DOHH2 (cell line): ENCODE data around the gene GAK.

Experiments
- H3F3A ChIP-seq: fragments of 200-600 bp; sonication (generic), shearing (Covaris generic); 2 replicates; pipeline ENCODE4 v1.6.0; 2016; ENCODE audit warnings: antibody characterized with exemption, mild to moderate bottlenecking; ENCODE audit not compliant: control insufficient read depth, insufficient read depth
- H3K27ac ChIP-seq: fragments of 200-600 bp; sonication (generic); 2 replicates; pipeline ENCODE4 v1.5.1; 2014; ENCODE audit warnings: low read depth, mild to moderate bottlenecking, low read length, moderate library complexity
- H3K27me3 ChIP-seq: fragments of 200-600 bp; sonication (generic); 2 replicates; pipeline ENCODE4 v1.6.1; 2014; ENCODE audit warnings: mild to moderate bottlenecking, low read length, mixed read lengths; ENCODE audit not compliant: control insufficient read depth
- H3K36me3 ChIP-seq: fragments of 200-600 bp; sonication (generic); 2 replicates; pipeline ENCODE4 v1.6.1; 2014; ENCODE audit warnings: mild to moderate bottlenecking, low read length, moderate library complexity, mixed read lengths; ENCODE audit not compliant: control insufficient read depth
- H3K4me1 ChIP-seq: fragments of 200-600 bp; sonication (generic); 2 replicates; pipeline ENCODE4 v1.6.1; 2014; ENCODE audit warnings: mild to moderate bottlenecking, low read length, mixed read lengths; ENCODE audit not compliant: control insufficient read depth
- H3K4me2 ChIP-seq: fragments of 200-600 bp; sonication (generic); 2 replicates; pipeline ENCODE4 v1.6.0; 2014; ENCODE audit warnings: mild to moderate bottlenecking, low read length, moderate library complexity
- H3K4me3 ChIP-seq: fragments of 200-600 bp; sonication (generic); 2 replicates; pipeline ENCODE4 v1.5.1; 2014; ENCODE audit warnings: mild to moderate bottlenecking, low read length, mixed read lengths
- H3K79me2 ChIP-seq: fragments of 200-600 bp; sonication (generic); 2 replicates; pipeline ENCODE4 v1.6.1; 2014; ENCODE audit warnings: mild to moderate bottlenecking, low read length, mixed read lengths; ENCODE audit not compliant: control insufficient read depth
- H3K9me2 ChIP-seq: fragments of 200-600 bp; sonication (generic); replicated peaks from 2 replicates; pipeline ENCODE4 v1.6.1; 2014; ENCODE audit warnings: mild to moderate bottlenecking, low read length, mixed read lengths; ENCODE audit not compliant: control insufficient read depth
- H3K9me3 ChIP-seq: fragments of 200-600 bp; sonication (generic); 2 replicates; pipeline ENCODE4 v1.6.1; 2014; ENCODE audit warnings: antibody characterized with exemption, low read length, mixed read lengths; ENCODE audit not compliant: control insufficient read depth, insufficient read depth
- H4K20me1 ChIP-seq: fragments of 200-600 bp; sonication (generic); 2 replicates; pipeline ENCODE4 v1.6.0; 2014; ENCODE audit warnings: low read depth, mild to moderate bottlenecking, antibody characterized with exemption, low read length, moderate library complexity; ENCODE audit not compliant: control insufficient read depth, insufficient read depth
- EZH2phosphoT487 ChIP-seq: fragments of 200-600 bp; sonication (generic); IDR thresholded peaks from 2 replicates; pipeline ENCODE4 v1.6.1; 2017; ENCODE audit warnings: borderline replicate concordance, mild to moderate bottlenecking, antibody characterized with exemption, low read length, moderate library complexity, mixed read lengths
- TF ChIP-seq, protein P1 (sequence below): fragments of 200-600 bp; sonication (generic); IDR thresholded peaks from one replicate; pipeline ENCODE4 v1.5.1; 2014; ENCODE audit warnings: antibody characterized with exemption, mild to moderate bottlenecking, low read depth, low read length; ENCODE audit not compliant: poor library complexity, severe bottlenecking

The GAK gene

DNA sequence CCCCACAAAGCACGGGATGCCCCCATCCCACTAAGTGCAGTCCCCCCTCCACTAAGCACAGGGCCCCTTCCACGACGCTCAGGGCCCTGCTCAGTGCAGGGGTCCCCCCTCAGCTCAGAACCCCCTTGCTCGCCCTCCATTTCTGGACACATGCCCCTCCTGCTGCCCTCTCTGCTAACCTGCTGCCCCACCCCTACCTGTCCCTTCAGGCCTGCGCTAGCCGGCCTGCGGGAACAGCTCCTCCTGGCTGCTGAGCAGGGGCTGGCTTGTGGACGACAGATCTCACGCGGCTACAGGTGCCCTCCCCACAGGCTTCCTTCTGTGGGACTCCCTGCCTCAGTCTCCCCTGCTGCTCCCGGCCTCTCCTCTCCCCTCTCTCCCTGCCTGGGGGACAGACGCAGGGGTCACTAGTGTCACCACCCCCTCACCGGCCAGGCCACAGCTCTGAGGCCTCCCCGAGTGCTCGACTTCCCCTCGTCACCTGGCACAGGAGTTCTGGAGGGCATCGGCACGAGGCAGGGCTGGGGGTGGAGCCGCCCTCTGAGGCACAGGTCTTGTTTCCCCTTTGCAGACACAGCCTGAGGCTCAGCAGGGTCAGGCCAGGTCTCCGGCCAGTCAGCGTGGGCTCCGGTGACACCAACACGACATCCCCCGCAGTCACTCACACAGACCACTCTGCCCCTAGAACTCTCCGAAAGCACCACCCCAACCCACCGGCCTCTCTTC lies 21.6 kb downstream of the GAK start:
- Histone ChIP-seq H3K4me1 (peaks cover 10% of the 10 kb centered on the region), H3K27me3 (no peaks in the 10 kb centered on the region), H3K4me3 (no peak overlapping the region), H3K36me3 (peaks cover 39% of the 10 kb centered on the region), H4K20me1 (peaks cover 17% of the 10 kb centered on the region), H3K9me3 (peaks cover 9% of the 10 kb centered on the region; the same call in 1 of the 2 replicates), H3K9me2 (no peaks in the 10 kb centered on the region), H3K79me2 (peaks cover 28% of the 10 kb centered on the region), H3F3A (peaks cover 5% of the 10 kb centered on the region; the same call in 1 of the 2 replicates), H3K4me2 (no peak overlapping the region), H3K27ac (no peak overlapping the region)
- no peak for TF ChIP-seq EZH2phosphoT487
- TF ChIP-seq, protein P1, sequence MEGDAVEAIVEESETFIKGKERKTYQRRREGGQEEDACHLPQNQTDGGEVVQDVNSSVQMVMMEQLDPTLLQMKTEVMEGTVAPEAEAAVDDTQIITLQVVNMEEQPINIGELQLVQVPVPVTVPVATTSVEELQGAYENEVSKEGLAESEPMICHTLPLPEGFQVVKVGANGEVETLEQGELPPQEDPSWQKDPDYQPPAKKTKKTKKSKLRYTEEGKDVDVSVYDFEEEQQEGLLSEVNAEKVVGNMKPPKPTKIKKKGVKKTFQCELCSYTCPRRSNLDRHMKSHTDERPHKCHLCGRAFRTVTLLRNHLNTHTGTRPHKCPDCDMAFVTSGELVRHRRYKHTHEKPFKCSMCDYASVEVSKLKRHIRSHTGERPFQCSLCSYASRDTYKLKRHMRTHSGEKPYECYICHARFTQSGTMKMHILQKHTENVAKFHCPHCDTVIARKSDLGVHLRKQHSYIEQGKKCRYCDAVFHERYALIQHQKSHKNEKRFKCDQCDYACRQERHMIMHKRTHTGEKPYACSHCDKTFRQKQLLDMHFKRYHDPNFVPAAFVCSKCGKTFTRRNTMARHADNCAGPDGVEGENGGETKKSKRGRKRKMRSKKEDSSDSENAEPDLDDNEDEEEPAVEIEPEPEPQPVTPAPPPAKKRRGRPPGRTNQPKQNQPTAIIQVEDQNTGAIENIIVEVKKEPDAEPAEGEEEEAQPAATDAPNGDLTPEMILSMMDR: no peak

DNA sequence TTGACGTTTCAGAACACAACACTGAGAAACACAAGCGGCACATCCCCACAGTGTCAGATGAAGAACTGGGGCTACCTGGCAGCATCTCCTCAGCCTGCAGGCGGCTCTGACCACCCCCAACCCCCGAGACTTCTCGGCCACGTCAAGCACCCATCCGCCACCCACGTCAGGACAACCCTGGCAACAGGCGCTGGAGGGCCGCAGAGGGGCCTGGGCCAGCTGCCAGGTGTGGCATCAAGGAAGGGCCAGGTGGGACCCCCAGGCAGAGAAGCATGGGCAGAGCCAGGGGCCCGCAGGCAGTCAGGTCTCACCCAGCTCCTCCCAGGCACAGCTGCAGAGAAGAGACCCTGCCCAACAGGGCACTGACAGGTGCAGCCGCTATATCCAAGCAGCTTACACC lies 22.3 kb downstream of the GAK start:
- H4K20me1 ChIP-seq: peaks cover 12% of the 10 kb centered on the region

DNA sequence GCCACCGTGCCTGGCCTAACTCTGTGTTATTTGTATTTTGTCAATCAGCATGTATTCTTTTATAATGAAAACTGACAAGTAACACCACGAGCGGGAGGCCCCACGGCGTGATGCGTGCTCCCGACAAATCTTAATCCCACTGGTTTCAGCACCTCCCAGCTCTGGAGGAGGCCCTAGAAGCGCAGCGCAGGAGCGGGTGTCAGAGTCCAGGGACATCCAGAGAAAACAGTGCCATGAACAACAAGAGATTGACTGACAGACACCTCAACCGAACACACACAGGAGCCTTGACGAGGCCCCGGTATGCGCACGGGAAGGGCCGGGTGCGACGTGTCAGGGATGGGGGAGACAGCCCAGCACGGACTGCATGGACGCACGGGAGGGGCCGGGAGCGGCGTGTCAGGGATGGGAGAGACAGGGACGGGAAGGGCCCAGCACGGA lies 23.0 kb downstream of the GAK start:
- H3K79me2 ChIP-seq: peaks cover 14% of the 10 kb centered on the region
- no peaks in the 10 kb centered on the region for H3K4me1 ChIP-seq
- no peak for TF ChIP-seq EZH2phosphoT487
- TF ChIP-seq, protein P1: no peak
- no peak overlapping the region for H3K27ac ChIP-seq
- H3K4me3 ChIP-seq: no peak overlapping the region
- 0 out of 2 replicates have a peak, but pooled peaks cover 9% of the 10 kb centered on the region for H4K20me1 ChIP-seq
- H3K27me3 ChIP-seq: no peaks in the 10 kb centered on the region
- 0 out of 2 replicates have a peak, but pooled peaks cover 6% of the 10 kb centered on the region for H3F3A ChIP-seq
- no peak overlapping the region for H3K4me2 ChIP-seq
- H3K9me2 ChIP-seq: no peaks in the 10 kb centered on the region
- H3K9me3 ChIP-seq: peaks cover 12% of the 10 kb centered on the region; the same call in 1 of the 2 replicates
- peaks cover 39% of the 10 kb centered on the region for H3K36me3 ChIP-seq

More for the DNA sequence above, 22.3 kb downstream of the GAK start:
- H3K4me3 ChIP-seq: no peak overlapping the region
- H3F3A ChIP-seq: 0 out of 2 replicates have a peak, but pooled peaks cover 6% of the 10 kb centered on the region
- H3K9me2 ChIP-seq: no peaks in the 10 kb centered on the region
- H3K79me2 ChIP-seq: peaks cover 21% of the 10 kb centered on the region
- no peak overlapping the region for H3K4me2 ChIP-seq
- H3K27ac ChIP-seq: no peak overlapping the region
- H3K36me3 ChIP-seq: peaks cover 39% of the 10 kb centered on the region
- TF ChIP-seq EZH2phosphoT487: no peak
- TF ChIP-seq, protein P1: no peak
- no peaks in the 10 kb centered on the region for H3K27me3 ChIP-seq
- H3K4me1 ChIP-seq: peaks cover 3% of the 10 kb centered on the region
- H3K9me3 ChIP-seq: peaks cover 12% of the 10 kb centered on the region; the same call in 1 of the 2 replicates
